Inferior parietal cortex (tissue), 1 donor: ENCODE results near the gene HSFY2.
"Not testable (repeated sequence)": the region's sequence is repeated elsewhere in the genome, so short reads cannot be mapped to it uniquely, and the experiment has no call there.

ENCODE experiments used
- DNase-seq: peaks from one replicate; pipeline ENCODE4 v3.0.0-alpha.2; 2016; ENCODE audit errors: extremely low spot score

The HSFY2 gene, protein sequence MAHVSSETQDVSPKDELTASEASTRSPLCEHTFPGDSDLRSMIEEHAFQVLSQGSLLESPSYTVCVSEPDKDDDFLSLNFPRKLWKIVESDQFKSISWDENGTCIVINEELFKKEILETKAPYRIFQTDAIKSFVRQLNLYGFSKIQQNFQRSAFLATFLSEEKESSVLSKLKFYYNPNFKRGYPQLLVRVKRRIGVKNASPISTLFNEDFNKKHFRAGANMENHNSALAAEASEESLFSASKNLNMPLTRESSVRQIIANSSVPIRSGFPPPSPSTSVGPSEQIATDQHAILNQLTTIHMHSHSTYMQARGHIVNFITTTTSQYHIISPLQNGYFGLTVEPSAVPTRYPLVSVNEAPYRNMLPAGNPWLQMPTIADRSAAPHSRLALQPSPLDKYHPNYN

DNA sequence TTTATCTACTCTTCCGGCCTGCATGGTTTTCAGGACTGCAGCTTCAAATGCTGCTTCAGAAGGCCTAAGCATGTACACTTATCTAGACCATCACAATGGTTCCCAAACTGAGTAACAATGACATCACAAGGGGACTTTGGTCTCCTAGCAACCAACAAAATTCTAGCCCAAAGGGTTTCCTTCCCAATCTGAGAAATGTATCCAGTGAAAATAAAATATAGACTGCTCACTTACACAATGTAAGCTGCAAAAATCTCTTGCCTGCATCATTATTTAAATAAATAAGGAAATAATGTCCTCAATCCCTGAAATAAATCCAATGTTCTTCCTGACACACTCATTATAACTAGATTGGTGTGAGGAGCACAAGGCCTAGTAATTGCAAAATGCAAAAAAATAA lies at the start of gene HSFY2:
TSS of gene HSFY2 (minus strand) at position 101 of the 400 bp plus-strand sequence. CDS start 117 bp downstream, outside the sequence.
- DNase-seq: not testable (repeated sequence)

DNA sequence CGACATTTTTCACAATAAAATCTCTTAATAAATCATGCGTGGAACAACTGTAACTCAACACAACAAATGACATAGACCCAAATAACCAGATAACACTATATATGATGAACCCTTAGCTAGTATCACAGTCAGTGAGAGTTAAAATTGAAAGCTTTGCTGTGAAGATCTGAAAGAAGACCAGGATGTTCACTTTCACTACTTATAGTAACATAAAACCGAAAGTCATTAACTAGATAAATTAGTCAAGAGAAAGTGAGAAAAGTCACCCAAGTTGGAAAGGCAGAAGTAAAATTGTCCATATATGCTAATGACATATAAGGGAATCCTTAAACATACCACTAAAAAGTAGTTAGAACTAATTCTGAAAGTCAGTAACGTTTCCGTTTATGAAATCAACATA lies 42.2 kb upstream of the HSFY2 start:
- DNase-seq: not testable (repeated sequence)

DNA sequence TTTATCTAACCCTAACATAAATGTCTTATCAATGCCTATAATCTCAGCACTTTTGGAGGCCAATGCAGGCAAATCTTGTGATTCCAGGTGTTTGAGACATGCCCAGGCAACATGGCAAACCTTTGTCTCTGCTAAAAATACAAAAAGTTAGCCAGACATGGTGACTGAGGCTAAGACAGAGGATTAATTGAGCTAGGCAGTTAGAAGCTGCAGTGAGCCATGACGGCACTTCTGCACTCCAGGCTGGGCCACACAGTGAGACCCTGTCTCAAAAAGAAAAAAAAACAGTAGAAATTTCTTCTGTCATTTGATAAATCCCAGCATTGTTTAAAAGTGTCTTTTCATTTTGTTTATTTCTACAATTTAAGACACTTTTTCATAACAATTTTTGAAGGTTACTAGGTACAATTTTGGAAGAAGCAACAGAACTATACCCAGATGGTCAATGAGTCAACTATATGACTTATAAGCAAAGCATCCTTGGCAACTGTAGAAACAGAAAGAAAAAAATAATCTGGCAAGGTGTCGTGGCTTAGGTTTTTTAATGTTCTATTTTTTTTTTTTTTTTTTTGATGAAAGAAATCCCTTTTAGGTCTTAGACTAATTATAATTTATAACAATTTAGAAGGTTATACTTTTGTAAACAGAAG lies 15.3 kb upstream of the HSFY2 start:
- not testable (repeated sequence) for DNase-seq

DNA sequence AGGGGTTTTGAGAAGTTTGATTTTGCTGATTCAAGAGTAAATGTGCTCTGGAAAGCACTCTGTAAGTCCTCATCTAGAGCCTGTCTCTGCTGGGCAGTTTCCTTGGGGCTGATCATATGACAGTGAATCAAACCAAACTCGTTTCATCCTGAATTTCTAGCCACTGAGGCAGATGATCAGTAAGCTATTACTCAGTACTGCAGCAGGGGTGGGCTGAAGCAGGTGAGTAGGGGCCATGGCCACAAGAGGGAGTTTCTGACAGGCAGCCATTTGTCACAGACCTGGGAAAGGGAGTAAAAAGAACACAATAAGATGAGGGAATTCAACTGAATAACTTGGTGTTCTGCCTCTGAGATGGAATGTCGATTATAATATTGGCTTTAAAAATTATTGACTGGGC lies 19.5 kb downstream of the HSFY2 start:
- DNase-seq: not testable (repeated sequence)

DNA sequence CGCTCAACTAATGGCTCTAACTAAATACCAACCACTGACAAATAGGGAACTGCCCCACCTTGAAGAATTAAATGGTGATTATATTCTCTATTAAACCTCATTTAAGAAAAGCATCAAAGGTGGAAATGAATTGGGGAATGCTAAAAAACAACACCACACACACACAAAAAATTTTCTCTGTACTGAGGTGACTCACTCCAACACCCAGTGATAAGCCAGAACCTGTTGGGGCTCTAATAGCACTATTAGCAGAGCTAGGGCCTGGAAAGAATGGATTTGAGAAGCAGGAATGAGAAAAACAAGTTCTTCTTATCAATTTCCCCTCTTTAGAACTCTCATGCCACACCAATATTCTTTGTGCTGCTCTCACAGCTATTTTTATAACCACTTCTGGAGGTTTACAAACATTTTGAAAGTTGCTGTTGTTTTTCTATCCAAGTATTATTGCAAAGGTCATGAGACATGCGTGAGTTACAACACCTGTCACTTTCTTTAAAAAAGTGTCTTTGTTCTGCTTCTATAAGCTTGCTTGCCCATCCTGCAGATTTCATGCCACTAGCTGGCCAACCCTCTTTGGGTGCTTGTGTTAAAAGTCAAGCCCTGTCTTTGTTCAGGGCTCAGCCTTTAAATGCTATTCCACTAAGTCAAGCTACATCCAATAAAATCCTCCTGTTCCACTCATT lies 20.3 kb downstream of the HSFY2 start:
- not testable (repeated sequence) for DNase-seq

DNA sequence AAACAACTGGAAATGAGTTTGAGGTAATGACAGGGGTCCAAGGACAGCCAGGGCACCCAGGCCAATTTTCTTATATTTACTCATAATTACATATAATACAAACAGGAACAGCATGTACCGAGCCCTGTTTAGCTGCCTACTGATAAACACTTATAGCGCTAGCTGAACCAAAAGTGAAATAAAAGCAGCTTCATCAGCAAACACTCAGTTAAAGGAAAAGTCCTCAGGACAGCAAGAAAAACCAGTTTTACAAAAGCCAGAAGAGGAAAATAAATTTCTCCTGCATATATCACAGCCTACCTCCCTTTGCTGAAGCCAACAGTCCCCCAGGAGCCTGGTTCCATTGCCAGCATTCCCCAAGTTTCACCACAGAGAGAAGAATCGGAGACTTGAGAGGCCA lies 49.8 kb downstream of the HSFY2 start:
- DNase-seq: not testable (repeated sequence)
